NCI-H510A (cell line): Measurements from ENCODE around the gene FMNL3.

ENCODE experiments used
- DNase-seq: peaks from one replicate; lab custom pipeline; 2025; lab: John Stamatoyannopoulos, UW

FMNL3 gene

DNA sequence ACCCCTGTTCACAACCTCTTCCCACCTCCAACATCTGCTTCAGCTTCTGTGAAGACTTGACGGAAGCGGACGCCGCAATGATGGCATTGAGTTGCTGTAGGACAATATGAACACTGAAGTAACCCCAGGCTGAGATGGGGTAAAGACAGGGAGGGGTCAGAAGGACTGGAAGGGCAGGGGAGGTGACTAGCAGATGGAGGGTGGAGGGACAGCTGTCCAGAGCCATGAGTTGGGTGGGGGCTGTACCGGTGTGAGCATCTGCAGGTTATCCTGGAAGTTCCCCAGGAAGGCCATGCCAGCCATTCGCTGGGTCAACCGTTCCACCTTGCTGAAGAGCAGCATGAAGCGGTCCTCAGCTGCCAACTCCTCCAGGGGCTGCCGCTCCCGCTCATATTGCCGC is 57.8 kb downstream of the FMNL3 start:
- DNase-seq = no peak

DNA sequence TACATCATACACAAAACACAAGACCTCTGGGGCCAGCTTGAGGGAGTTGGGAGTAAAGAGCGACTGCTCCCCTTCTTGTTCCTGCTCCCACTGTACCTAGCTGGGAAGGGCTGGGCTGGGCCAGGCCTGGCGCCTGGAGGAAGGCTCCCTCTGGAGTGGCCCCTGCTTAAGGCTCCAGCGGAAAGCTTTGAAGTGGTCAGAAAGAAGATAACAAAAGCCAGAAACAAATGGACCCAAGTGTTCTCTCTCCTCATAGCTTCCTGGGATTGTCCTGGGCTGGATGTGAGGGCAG is 58.5 kb downstream of the FMNL3 start:
- no peak for DNase-seq

DNA sequence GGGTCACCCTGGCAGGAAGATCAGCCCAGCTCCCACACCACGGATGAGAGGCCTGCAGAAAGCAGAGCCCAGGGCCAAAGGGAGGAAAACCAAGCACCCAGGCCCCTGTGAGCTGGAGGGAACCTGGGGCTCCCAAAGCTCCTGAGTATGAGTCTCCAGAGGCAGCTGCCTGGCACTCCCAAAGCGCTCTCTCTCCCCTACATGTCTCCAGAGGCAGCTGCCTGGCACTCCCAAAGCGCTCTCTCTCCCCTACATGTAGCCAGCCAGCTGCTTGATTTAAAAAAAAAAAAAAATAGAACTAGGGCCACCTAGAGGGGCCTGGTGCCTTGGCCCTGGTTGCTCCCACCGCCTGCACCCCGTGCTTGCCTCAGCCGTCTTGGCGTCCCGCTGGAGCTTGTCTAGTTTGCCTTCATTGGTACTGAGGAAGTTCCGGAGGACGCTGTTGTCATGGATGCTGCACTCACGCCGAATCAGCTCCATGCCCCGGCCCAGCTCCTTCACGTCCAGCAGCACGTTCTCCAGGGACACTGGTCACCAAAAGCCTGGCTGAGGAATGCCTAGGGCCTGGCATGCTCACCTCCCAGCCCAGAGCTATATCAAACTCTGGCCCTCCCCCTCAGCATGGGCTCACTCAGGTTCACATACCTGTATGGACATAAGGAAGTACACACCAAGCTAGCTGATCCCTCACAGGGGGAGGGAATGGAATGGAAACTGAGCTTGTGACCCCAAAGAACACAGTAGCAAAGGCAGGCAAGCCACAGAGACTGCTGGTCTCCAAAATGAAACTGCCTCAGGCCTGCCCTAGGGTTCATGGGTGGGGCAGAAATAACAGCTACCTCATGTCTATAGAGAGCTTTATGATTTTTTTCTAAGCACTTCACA is 59.1 kb downstream of the FMNL3 start:
- DNase-seq = no peak

DNA sequence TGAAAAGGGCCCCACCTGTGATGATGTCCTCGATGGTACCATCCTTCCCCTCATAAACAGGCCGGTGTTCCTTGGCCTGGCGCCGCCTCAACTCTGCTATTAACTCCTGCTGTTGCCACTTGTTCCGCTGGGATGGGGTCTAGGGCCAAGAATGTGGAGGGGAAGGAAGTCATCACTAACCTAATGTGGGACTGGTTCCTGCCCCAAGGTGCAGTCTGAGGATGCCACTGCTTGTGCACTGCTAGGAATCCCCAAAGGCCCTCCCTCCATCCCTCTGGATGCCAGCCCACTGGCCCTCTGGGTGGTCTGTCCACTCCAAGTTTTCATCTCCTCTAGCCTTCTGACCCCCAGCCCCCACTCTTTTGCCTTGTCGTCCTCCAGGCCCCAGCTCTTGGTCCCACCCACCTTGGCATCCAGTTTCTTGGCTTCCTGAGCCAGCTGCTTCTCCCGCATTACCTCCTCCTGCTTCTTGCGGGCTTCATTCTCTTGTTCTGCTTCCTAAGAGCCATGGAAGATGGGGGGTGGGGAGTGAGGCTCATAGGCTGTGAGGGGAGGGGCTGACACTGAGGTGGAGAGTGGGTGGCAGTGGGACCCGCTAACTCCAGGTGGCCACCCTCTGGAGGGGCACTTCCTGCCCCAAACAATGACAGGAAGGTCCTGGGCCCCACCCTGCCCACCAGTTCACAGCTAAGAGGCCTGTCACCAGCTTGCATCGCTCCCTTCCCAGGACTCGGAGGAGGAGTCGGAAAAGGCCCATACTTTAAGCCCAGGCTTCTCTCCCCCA is 60.1 kb downstream of the FMNL3 start:
- DNase-seq = no peak

DNA sequence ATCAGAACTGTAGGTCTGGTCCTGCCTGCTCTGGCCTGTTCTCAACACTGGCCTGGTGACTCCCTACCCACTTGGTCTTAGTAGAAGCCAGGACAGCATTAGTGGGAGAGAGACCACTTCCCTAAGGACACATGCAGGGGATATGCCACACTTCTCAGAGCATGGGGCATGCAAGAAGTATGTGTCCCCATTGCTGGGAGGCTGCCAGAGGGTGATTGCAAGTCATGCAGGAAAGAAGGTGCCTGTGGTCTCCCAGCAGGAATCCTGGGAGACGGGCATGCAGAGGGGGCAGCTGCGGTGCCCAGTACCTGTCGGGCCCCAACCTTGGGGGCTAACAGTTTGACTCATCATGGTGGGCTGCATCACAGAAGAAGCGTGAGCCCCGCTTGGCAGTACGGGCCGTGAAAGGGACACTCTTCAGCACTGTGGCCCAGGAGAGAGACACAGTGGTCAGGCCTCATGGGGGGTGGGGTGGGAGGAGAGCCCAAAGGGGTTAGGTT is 60.8 kb downstream of the FMNL3 start:
- no peak for DNase-seq

DNA sequence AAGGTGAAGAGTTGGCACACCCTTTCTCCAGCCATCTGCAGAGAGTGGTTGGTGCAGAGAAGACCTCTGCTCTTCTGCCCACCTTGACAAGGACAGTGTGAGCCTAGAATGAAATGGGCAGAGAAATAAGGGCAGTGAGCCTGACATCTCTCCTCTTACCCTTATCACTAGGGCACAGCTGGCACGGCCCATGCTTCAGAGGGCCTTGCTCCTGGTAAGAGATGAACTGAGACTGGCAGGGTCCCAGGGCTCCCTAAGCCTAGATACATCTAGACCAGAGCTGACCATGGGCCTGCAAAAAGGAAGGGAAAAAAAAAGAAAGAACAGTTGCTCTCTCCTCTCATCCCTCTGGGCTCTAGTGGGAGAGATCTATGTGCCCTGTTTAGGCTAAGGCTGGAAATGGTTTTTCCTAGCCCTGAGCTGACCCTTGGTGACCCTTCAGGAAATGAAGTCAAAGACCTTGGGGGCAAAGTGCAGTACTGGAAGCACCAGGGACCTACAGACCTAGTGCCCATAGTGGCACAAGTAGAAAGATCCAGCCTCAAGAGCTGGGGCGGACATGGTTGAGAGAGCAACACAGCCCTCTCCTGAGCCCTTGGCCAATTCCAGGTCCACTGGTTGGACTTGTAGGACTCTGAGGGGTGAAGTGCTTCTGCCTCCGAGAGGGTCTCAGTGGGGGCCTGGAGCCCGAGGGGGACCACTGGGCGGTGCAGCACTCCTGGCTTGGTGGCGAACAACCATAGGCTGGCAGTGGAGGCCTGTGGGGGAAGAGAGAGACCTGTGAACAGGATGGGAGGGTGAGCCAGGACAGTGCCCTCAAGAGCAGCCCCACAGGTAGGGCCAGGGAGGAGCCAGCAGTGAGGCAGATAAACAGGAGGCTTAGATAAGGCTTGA is 61.8 kb downstream of the FMNL3 start:
- no peak for DNase-seq

DNA sequence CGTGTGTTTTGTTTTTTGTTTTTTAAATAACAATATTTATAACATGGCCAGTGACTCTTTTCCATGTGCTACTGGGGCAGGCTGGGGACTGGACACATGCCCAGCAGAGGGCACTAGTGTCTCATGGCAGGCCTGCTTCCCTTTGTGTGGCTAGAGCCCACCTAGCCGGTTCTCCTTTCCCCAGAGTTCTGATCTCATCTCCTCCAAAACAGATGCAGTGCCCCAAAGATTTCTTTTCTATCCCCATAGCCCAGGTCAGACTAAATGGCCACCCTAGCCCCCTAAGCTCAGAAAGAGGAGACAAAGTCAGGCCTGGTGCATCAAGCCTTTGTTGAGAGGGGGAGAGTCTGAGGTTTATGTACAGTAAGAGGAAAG is 62.6 kb downstream of the FMNL3 start:
- DNase-seq = no peak

DNA sequence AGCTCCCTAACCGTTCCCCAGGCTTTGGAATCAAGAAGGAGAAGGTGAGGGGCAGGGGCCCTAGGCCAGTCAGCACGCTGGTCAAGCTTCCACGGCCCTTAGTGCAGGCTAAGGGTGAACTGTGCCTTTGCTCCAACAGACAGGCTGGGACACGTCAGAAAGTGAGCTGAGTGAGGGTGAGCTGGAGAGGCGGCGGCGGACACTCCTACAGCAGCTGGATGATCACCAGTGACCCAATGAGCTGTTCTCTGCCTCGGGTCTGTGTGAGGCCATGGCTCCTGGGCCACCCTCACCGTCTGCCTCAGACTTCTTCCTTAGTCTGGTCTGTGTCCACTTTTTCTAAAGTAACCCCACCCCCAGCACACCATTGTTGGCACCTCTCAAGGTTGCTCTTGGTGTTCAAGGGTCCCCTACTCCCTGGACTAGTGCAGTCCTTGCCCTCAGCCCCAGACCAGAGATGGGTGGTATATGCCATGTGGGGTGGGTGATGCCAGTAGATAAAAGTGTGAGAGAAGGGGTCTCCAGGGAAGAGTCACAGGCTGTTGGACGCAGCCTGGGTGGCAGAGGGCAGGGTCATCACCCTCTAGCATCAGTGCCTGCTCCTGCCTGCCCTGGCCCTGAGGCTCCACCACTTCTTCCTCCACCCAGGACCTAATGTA is 63.1 kb downstream of the FMNL3 start:
- no peak for DNase-seq

DNA sequence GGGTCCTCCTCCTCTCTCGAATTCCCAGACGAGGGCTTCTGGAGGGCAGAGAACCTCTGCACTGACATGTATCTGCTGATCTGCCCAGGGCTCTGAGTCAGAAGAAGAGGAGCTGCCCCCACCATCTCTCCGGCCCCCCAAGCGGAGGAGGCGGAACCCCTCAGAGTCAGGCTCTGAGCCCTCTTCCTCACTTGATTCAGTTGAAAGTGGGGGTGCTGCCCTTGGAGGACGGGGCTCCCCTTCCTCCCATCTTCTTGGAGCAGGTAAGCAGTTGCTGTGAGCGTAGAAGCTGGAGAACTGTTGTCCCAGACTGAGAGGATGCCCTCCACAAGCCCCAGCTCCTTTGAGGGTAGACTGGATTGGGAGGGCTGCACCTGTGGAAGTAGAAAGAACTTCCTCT is 64.1 kb downstream of the FMNL3 start:
- no peak for DNase-seq

DNA sequence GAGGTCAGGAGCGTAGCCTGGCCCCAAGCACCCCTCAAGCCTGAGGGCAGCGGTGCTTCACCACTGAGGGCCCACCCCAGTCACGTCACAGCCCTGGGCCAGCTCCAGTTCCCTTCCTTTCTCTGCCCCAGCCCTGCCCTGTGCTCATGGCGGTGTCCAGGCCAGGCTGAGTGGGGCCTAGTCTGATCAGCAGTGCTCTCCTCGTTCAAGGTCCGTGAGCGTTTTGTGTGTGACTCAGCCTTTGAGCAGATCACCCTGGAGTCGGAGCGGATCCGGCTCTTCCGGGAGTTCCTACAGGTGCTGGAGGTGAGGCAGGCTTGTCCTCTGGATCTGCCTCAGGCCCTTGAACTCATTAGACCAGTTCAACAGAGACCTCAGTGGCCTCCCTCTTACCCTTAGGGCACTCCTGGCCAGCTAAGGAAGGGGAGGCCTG is 64.8 kb downstream of the FMNL3 start:
- no peak for DNase-seq

DNA sequence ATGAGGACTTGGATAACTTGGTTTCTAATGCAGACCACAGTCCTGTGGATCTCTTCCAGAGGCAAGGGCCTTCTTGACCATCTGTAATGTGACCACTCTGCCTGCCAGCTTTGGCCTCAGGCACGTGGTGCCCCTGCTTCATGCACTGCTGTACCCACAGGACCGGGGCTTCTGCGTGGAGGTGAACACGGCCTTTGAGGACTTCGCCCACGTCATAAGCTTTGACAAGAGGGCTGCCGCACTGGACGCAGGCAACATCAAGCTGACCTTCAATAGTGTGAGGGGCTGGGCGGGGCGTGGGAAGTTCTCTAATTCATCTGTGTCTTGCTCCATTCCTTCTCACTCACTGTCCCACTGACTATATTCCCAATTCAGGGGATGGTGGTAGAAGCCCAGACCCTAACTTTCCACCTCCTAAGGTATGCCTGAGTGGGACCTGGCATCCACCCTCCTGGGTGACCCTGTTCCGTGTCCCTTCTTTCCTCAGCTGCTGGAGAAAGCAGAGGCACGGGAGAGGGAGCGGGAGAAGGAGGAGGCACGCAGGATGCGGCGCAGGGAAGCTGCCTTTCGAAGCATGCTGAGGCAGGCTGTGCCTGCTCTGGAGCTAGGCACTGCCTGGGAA is 65.3 kb downstream of the FMNL3 start:
- DNase-seq = no peak

DNA sequence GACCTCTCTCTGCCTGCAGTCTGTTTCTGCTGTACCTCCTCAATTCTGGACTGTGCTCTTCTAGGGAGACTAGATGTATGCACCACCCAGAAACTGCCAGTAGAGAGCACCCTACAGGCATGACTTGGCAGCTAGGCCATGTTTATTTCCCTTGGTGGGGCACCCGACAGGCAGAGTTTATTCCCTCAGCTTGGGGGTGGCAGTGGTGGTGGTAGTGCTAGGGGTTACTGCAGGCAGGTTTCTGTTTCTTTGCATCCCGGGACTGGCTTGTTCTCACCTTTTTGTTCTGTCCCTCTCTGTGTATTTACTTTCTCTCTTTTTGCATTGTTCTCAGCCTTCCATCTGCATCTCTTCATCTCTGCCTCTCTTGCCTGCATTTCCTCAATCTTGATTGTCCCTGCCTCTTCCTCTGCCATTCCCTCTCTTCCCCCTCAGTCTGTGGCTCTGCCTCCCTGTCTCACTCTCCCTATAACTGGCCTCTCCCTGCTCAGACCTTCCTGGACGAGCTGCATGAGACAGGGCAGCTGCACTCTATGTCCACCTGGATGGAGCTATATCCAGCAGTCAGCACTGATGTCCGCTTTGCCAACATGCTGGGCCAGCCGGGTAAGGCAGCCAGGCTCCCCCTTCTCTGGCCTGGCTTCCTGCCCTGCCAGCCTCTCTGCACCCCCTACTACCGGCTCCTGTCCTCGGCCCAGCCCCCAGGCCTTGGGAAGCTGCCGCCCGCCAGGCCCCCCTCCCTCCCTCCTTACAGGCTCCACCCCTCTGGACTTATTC is 70.0 kb downstream of the FMNL3 start:
- peak; percentile 37 for DNase-seq

DNA sequence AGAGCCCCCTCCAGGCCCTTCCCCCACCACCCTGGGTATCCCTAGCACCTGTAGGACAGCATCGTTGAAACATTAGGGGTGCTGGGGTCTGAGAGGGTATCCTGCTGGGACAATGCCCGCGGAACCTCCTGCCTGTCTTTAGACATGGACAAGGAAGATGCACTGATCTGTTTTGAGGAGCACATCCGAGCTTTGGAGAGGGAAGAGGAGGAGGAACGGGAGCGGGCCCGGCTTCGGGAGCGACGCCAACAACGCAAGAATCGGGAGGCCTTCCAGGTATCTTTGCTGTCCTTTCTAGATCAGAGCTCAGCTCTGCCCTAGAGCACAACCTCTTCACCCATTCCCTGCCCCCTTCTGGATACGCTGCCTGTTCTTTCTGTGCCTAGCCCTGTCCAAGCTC is 70.6 kb downstream of the FMNL3 start:
- no peak for DNase-seq

DNA sequence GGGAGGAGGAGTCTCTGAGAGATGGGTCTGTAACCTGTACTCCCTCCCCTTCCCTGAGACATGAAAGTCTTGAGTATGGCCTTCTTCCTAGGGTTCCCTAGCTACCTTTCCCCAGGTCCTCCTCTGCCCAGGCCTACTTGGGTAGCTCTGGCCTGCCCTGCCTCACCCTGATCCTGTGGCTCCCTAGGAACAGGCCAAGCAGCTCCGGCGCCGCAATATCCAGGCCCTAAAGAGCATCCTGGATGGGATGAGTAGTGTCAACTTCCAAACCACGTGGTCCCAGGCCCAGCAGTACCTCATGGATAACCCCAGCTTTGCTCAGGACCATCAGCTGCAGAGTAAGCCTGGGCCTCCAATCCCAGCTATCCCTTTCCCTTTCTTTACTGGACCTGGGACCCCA is 71.5 kb downstream of the FMNL3 start:
- no peak for DNase-seq

DNA sequence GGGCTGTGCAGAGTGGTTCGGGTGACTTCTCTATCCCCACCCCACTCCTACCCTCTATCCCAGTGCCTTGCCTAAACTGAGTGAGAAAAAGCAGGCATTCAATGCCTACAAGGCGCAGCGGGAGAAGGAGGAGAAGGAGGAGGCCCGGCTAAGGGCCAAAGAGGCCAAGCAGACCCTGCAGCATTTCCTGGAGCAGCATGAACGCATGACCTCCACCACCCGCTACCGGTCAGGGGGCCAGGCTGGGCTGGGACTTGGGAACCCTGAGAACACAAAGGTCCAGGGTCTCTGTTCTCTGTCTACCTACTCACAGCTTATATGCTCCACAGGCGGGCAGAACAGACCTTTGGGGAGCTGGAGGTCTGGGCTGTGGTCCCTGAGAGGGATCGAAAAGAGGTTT is 72.2 kb downstream of the FMNL3 start:
- DNase-seq = no peak

DNA sequence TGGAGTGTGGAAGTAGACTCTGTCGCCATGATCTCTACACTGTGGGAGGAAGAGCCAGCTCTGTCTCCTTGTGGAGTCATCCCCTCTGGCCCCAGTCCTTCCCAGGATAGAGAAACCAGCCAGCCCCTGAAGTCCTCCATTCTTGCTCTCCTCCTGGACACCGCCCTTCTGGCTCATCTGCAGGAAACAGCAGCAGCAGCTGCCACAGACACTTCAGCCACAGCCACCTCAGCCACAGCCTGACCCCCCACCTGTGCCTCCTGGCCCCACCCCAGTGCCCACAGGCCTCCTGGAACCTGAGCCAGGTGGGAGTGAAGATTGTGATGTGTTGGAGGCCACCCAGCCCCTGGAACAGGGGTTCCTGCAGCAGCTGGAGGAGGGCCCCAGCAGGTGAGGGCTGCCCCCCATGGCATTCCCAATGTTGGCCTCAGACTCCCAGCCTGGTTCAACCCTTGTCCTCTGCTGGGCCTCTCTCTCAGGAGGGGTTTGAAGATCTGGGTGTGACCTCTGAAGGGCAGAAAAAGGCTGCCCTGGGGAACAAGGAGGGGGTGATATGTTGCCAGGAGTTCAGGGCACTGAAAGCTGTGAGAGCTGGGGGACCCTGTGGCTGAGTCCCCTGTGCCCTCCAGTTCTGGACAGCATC is 73.4 kb downstream of the FMNL3 start:
- no peak for DNase-seq

DNA sequence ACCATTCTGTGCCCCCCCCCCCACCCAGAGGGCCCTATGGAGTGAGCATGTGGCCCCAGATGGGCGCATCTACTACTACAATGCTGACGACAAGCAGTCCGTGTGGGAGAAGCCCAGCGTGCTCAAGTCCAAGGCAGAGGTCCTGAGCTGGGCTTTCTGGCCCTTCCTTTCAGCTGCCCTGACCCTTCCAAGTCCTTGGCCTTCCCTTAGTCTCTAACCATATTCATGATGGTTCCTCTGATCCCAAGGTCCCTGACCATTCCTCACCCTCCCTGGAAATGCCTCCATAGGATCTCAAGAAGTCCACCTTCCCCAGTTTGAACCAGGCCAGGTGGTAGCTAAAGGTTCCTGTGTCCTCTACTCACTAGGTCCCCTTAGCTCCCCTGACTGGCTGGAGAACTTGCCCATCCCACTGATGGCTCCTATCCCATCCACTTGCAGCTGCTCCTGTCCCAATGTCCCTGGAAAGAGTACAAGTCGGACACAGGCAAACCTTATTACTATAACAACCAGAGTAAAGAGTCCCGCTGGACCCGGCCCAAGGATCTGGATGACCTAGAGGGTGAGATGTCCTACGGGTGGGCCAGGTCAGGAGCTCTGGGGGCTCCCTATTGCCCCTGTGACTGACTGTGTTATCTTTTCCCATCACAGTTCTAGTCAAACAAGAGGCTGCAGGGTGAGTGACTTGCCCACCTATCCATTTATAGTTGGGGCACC is 74.1 kb downstream of the FMNL3 start:
- no peak for DNase-seq

DNA sequence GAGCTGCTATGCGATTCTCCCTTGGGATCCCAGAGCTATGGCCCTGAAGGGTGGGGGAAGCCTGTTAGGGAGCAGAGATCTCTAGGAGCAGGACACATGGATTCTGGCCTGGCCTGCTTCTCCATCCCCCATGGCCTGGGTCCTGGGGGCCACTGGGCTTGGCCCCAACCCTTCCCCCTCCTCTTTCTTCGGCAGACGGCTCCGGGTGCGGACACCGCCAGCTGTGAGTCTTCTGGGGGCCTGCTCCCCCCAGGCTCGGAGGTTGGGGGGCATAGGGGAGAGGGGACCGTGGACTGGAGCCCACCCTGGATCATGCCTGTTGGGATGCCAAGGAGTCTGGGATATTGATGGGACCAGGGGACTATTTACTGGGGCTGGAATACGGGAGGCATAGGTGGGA is 74.8 kb downstream of the FMNL3 start:
- DNase-seq = no peak

DNA sequence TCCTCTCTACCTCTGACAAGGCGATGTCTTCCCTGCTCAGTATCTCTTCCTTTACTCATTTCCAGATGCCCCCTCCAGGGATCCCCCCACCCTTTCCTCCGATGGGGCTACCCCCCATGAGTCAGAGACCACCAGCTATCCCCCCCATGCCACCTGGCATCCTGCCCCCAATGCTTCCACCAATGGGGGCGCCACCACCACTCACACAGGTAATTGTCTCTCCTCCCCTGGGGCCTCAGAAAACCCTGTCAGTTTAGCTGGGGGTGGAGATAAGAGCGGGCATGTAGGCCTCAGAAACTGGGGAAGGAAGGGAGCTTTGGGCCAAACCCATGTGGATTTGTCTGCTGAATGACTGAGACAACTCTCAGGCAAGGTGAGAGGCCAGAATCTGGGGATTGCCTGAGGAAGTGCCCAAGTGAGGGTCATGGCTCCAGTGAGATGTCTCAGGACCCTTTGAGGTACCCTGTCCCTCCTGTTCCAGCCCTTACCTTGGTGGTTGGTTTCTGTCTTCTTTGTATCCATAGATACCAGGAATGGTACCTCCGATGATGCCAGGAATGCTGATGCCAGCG is 75.8 kb downstream of the FMNL3 start:
- DNase-seq = no peak
